Stimulated activated CD8-positive, alpha-beta memory T cell treated with anti-CD3 and anti-CD28 coated beads, Interleukin-15, amount 100 ng/mL, for 48 hours (primary cell): ENCODE data around the gene CES5A.
"Not testable (repeated sequence)": the region's sequence is repeated elsewhere in the genome, so short reads cannot be mapped to it uniquely, and the experiment has no call there.

Experiments used
- DNase-seq, 2 donors: peaks; one replicate each; pipeline ENCODE4 v3.0.0-alpha.2; 2020; ENCODE audit warnings: low read depth in 2 of 2

Gene CES5A

GRCh38 chr16:55876854-55877253, 1.7 kb upstream of the CES5A start:
- no peak for DNase-seq

GRCh38 chr16:55873122-55873521, 2.1 kb downstream of the CES5A start:
- DNase-seq, result no peak

GRCh38 chr16:55872130-55872529, 3.0 kb downstream of the CES5A start:
- DNase-seq, result no peak

GRCh38 chr16:55871411-55872038, 3.6 kb downstream of the CES5A start:
- no peak for DNase-seq

GRCh38 chr16:55868980-55869379, 6.2 kb downstream of the CES5A start:
- no peak for DNase-seq

GRCh38 chr16:55868137-55868536, 7.0 kb downstream of the CES5A start:
- no peak for DNase-seq

- no peak for DNase-seq
These were observed 13.9 kb downstream of the CES5A start for GRCh38 chr16:55861288-55861687.

- not testable (repeated sequence) for DNase-seq
These were observed 17.5 kb downstream of the CES5A start for GRCh38 chr16:55857650-55858049.

GRCh38 chr16:55856950-55857349, 18.2 kb downstream of the CES5A start:
- DNase-seq, result no peak

- no peak for DNase-seq
These were observed 22.1 kb downstream of the CES5A start for GRCh38 chr16:55853114-55853513.

GRCh38 chr16:55849536-55849935, 25.6 kb downstream of the CES5A start:
- no peak for DNase-seq

- DNase-seq, result no peak
These were observed 28.4 kb downstream of the CES5A start for GRCh38 chr16:55846598-55847346.

GRCh38 chr16:55843105-55843395, 32.1 kb downstream of the CES5A start:
- no peak for DNase-seq

- no peak for DNase-seq
These were observed 32.6 kb downstream of the CES5A start for GRCh38 chr16:55842369-55843104.

GRCh38 chr16:55839115-55839514, 36.1 kb downstream of the CES5A start:
- DNase-seq, result no peak

- no peak for DNase-seq
These were observed 39.0 kb downstream of the CES5A start for GRCh38 chr16:55836158-55836611.

GRCh38 chr16:55835581-55835980, 39.6 kb downstream of the CES5A start:
- no peak for DNase-seq

GRCh38 chr16:55835173-55835572, 40.0 kb downstream of the CES5A start:
- not testable (repeated sequence) for DNase-seq

GRCh38 chr16:55834049-55834448, 41.1 kb downstream of the CES5A start:
- no peak for DNase-seq

GRCh38 chr16:55832773-55833691, 42.1 kb downstream of the CES5A start, which contains the start of gene CES1:
CES1 (minus strand) TSS chr16:55833096; CDS start chr16:55833055, 41 bp downstream.
- DNase-seq, result no peak

- no peak for DNase-seq
These were observed 42.8 kb downstream of the CES5A start for GRCh38 chr16:55832425-55832772.
